Upper lobe of left lung (tissue), 6 donors: Measurements from ENCODE around the gene PTPN13. TPM values are rescaled to one million over a fixed set of nuclear protein-coding genes. Genes with fewer than 3 reads are reported as not detected.

ENCODE experiments used
- ATAC-seq, 2 donors: fragments of 200-7000 bp; cut with Tn5 transposase; one replicate each; pipeline ENCODE4 v1.9.1; 2022; ENCODE audit warnings: mild to moderate bottlenecking in 2 of 2, moderate library complexity in 2 of 2; ENCODE audit not compliant: low FRiP score in 2 of 2
- DNase-seq, 2 donors: peaks; one replicate each; pipeline ENCODE4 v3.0.0-alpha.2; 2019 to 2020
- H3K27ac ChIP-seq, 4 donors: fragments of 200-600 bp; sonication (generic); one replicate each; pipeline ENCODE4 v1.5.1; 2016 to 2019
- H3K27me3 ChIP-seq, 4 donors: fragments of 200-600 bp; sonication (generic); one replicate each; pipeline ENCODE4 v1.5.1; 2017 to 2019
- H3K36me3 ChIP-seq, 4 donors: fragments of 200-600 bp; sonication (generic); one replicate each; pipeline ENCODE4 v1.5.1; 2016 to 2019
- H3K4me1 ChIP-seq, 4 donors: fragments of 200-600 bp; sonication (generic); one replicate each; pipeline ENCODE4 v1.5.1; 2018 to 2019
- H3K4me3 ChIP-seq, 4 donors: fragments of 200-600 bp; sonication (generic); one replicate each; pipeline ENCODE4 v1.5.1; 2017 to 2019; ENCODE audit warnings: mild to moderate bottlenecking in 2 of 4, moderate library complexity in 1 of 4
- H3K9me3 ChIP-seq, 4 donors: fragments of 200-600 bp; sonication (generic); one replicate each; pipeline ENCODE4 v1.5.1; 2018 to 2019
- CTCF ChIP-seq, 6 experiments: fragments of 450-650 bp in 4 of 6; fragments of 200-600 bp in 2 of 6; sonication (generic) in 2 of 6; IDR thresholded peaks; one replicate each; pipeline ENCODE4 v1.5.1; 2016 to 2019; ENCODE audit warnings: antibody characterized with exemption in 6 of 6
- EP300 ChIP-seq, 4 donors: sonication (generic); formaldehyde crosslinking; IDR thresholded peaks; one replicate each; pipeline ENCODE4 v1.5.1; 2017; ENCODE audit warnings: antibody characterized with exemption in 4 of 4, control low read depth in 2 of 4
- POLR2A ChIP-seq, 4 donors: fragments of 450-650 bp; IDR thresholded peaks; one replicate each; pipeline ENCODE4 v1.5.1; 2016 to 2017; ENCODE audit warnings: antibody characterized with exemption in 4 of 4, mild to moderate bottlenecking in 2 of 4
- POLR2AphosphoS5 ChIP-seq, 2 donors: sonication (generic); formaldehyde crosslinking; IDR thresholded peaks; one replicate each; pipeline ENCODE4 v1.5.1; 2017; ENCODE audit warnings: antibody characterized with exemption in 2 of 2
- WGBS, 2 donors: methylation state at CpG; one replicate each; pipeline ENCODE4 v1.1.5; 2017 to 2018; 5-methylcytosine and 5-hydroxymethylcytosine counted together
- total RNA-seq, 6 donors: library from RNA; depleted of rRNA in 4 of 6; stranded (reverse); fragments of >200 nt in 4 of 6; gene quantifications; one replicate each; pipeline versions ENCODE4 v1.1.0 to v1.2.1, GENCODE V29; 2016 to 2021
- donor health status: DM: no; HTN: no; CAD: no; lungs with moderate emphysema.
- donor health status: DM: no; HTN: yes; CAD: no; lungs with severe emphysema.

PTPN13 gene
- total RNA-seq, 6 donors from 2014 or later, result 50.1 to 163 (median 96.7) TPM

- Histone ChIP-seq H3K4me1 (no peaks in the 10 kb centered on the region), H3K27me3 (no peaks in the 10 kb centered on the region), H3K4me3 (no peak overlapping the region), H3K27ac (no peak overlapping the region), H3K36me3 (no peaks in the 10 kb centered on the region), H3K9me3 (no peaks in the 10 kb centered on the region)
- DNase-seq (no peak), ATAC-seq (no peak)
- TF ChIP-seq POLR2AphosphoS5 (IDR thresholded peaks at IDR 0.05) (no peak), POLR2A (IDR thresholded peaks at IDR 0.05) (no peak), EP300 (IDR thresholded peaks at IDR 0.05) (no peak), CTCF (IDR thresholded peaks at IDR 0.05) (no peak)
Observed at GRCh38 chr4:86606809-86607208, 12.7 kb downstream of the PTPN13 start.

- H3K27ac ChIP-seq, result no peak overlapping the region
- WGBS, 2 donors, result 70 to 87% methylated on average over 2 of the region's 2 CpGs
- H3K4me3 ChIP-seq, result no peak overlapping the region
- no peaks in the 10 kb centered on the region for H3K36me3 ChIP-seq
- TF ChIP-seq EP300 (IDR thresholded peaks at IDR 0.05) (no peak), POLR2A (IDR thresholded peaks at IDR 0.05) (no peak), CTCF (IDR thresholded peaks at IDR 0.05) (no peak), POLR2AphosphoS5 (IDR thresholded peaks at IDR 0.05) (no peak)
- no peaks in the 10 kb centered on the region for H3K9me3 ChIP-seq
- DNase-seq (no peak), ATAC-seq (no peak)
- no peaks in the 10 kb centered on the region for H3K4me1 ChIP-seq
- no peaks in the 10 kb centered on the region for H3K27me3 ChIP-seq
Observed at GRCh38 chr4:86608757-86609375, 14.8 kb downstream of the PTPN13 start.

DNA sequence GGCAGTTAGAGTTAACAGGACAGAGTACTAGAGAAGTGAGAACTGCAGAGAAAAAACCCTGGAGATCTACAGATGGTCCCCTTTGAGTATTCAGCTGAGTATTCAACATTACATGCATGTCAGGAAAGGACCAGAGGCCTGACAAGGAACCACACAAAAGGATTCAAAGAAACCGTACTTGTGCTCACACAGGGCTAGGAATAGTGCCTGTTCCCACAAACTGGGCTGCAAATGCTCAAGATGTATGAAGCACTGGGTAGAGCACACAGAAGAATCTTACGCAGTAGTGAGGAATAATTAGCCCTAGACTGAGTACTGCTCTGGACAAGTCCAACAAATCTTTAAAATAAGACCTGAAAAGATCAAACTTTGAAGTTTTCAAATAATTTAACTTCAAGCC lies 17.6 kb downstream of the PTPN13 start:
- Histone ChIP-seq H3K27me3 (no peaks in the 10 kb centered on the region), H3K4me3 (no peak overlapping the region), H3K36me3 (no peaks in the 10 kb centered on the region), H3K4me1 (no peaks in the 10 kb centered on the region), H3K27ac (no peak overlapping the region), H3K9me3 (no peaks in the 10 kb centered on the region)
- 97 to 98% methylated on average over 2 of the region's 2 CpGs for WGBS, 2 donors
- TF ChIP-seq EP300 (IDR thresholded peaks at IDR 0.05), result no peak
- DNase-seq (no peak), ATAC-seq (no peak)

GRCh38 chr4:86613734-86614133 lies 19.6 kb downstream of the PTPN13 start:
- no peak for TF ChIP-seq POLR2AphosphoS5 (IDR thresholded peaks at IDR 0.05)
- no peak for TF ChIP-seq CTCF (IDR thresholded peaks at IDR 0.05)
- no peak for TF ChIP-seq POLR2A (IDR thresholded peaks at IDR 0.05)
- no peak for TF ChIP-seq EP300 (IDR thresholded peaks at IDR 0.05)
- DNase-seq (no peak), ATAC-seq (no peak)
- no peaks in the 10 kb centered on the region for H3K4me1 ChIP-seq
- H3K27me3 ChIP-seq, result no peaks in the 10 kb centered on the region
- no peaks in the 10 kb centered on the region for H3K36me3 ChIP-seq
- H3K4me3 ChIP-seq, result no peak overlapping the region
- WGBS, 2 donors, result 84 to 87% methylated on average over 2 of the region's 2 CpGs
- H3K27ac ChIP-seq, result no peak overlapping the region
- H3K9me3 ChIP-seq, result no peaks in the 10 kb centered on the region

DNA sequence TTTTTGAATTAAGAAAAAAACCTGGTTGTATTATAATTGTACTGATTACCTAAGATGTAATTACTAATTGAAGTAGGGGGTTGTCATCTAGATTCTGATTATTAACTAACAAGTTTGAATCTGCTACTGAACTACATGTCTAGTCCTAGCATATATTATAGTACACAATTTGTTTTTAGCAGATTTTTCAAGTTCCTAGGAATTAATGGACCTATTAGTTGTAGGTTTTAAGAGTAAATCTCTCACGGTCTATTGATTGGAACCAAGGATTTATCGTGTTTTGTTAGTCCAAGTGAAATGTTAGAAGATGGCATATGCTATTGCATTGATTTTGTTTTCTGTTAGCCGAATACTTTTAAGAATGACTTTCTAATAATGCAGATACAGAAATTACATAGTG lies 20.8 kb downstream of the PTPN13 start:
- Histone ChIP-seq H3K4me3 (no peak overlapping the region), H3K9me3 (no peaks in the 10 kb centered on the region), H3K27me3 (no peaks in the 10 kb centered on the region), H3K36me3 (no peaks in the 10 kb centered on the region), H3K4me1 (no peaks in the 10 kb centered on the region), H3K27ac (no peak overlapping the region)
- no peak for DNase-seq
- TF ChIP-seq POLR2A (IDR thresholded peaks at IDR 0.05), result no peak
- no peak for TF ChIP-seq EP300 (IDR thresholded peaks at IDR 0.05)
- TF ChIP-seq CTCF (IDR thresholded peaks at IDR 0.05), result no peak
- TF ChIP-seq POLR2AphosphoS5 (IDR thresholded peaks at IDR 0.05), result no peak
- 95 to 97% methylated on average over 3 of the region's 3 CpGs for WGBS, 2 donors
- ATAC-seq, result no peak
